Left ventricle myocardium superior (tissue), 1 donor: ENCODE data around the gene CDKN1C. TPM values are rescaled to one million over a fixed set of nuclear protein-coding genes. Genes with fewer than 3 reads are reported as not detected.

ENCODE experiments used
- ATAC-seq: fragments of 200-7000 bp; cut with Tn5 transposase; one replicate; pipeline ENCODE4 v1.9.1; 2020; ENCODE audit warnings: mild to moderate bottlenecking, moderate library complexity
- DNase-seq: peaks from one replicate; pipeline ENCODE4 v3.0.0-alpha.2; 2020
- intact Hi-C: fragments of 100-400 bp; cut with micrococcal nuclease; formaldehyde crosslinking; loops from one replicate; pipeline ENCODE4 v1.11.0; 2022
- total RNA-seq: library from RNA; stranded (reverse); fragmentation: NEBNext Ultra II Directional; extraction: Animal tissue kit (Norgen Biotek cat#: 25700); gene quantifications from one replicate; pipeline ENCODE4 v1.2.1, GENCODE V29; 2021
- donor health status: DM: no; HTN: yes; CAD: no; lungs with severe emphysema.

CDKN1C gene
- total RNA-seq, 1 donor from 2014 or later = 42.0 TPM

DNA sequence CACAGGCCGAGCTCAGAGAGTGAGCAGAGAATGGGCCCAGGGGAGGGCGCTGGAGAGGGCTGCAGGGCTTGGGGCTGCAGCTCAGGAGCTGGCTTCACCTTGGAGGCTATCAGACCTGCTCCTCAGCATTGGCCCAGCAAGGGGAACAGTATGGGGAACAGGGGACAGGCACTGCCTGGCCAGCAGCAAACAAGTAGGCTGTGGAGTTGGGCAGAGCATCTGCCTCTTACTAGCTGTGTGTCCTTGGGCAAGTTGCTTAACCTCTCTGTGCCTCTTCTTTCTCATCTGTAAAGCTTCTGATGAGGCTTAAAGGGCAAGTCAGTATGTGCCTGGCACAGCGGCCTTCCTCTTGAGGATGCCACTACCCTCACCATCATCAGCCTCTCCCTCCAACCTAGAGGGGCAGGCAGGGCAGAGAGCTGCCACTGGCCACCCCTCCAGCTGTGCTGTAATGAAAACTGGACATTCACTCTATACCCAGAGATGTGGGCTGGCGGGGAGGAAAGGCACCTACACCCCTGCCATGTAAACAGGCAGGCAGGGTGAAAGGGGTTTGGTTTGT, 7.5 kb upstream of the CDKN1C start:
- ATAC-seq (no peak), DNase-seq (no peak)
- intact Hi-C loops = no loop called here

DNA sequence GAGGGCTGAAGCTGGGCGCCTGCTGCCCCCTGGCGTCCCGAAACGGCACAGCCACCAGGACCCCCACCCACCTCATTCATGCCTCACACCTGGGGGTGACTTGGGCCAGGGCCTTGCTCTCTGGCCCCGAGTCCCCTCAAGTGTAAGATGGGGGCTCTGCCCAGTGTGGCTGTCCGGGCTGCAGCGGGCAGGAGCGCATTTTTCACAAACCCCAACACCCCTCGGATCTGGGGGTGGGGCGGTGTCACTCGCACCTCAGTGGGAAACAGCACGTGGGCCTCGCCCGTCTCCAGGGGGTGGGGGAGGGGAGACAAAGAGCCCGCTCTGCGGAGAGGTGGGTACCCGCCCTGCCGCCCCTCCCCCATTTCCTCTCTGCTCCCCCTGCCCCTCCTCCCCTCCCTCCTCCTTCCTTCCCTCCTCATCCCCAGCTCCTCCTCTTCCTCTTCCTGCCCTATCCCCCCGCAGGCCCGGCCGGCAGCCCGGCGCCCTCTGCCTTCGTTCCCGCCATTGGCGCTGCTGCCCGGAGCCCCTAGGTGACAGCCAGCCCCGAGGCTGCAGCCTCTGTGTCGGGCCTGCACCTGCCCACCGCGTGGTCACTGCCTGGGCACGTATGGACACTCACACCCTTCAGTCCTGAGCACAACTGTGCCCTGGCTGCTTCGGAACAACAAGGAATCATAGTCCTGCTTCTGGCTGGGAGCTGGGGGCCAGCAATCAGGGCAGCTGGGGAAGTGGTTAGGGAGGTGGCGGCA, 6.8 kb upstream of the CDKN1C start:
- DNase-seq = peak; percentile 66
- intact Hi-C loops = no loop called here
- ATAC-seq = peak; percentile 61

DNA sequence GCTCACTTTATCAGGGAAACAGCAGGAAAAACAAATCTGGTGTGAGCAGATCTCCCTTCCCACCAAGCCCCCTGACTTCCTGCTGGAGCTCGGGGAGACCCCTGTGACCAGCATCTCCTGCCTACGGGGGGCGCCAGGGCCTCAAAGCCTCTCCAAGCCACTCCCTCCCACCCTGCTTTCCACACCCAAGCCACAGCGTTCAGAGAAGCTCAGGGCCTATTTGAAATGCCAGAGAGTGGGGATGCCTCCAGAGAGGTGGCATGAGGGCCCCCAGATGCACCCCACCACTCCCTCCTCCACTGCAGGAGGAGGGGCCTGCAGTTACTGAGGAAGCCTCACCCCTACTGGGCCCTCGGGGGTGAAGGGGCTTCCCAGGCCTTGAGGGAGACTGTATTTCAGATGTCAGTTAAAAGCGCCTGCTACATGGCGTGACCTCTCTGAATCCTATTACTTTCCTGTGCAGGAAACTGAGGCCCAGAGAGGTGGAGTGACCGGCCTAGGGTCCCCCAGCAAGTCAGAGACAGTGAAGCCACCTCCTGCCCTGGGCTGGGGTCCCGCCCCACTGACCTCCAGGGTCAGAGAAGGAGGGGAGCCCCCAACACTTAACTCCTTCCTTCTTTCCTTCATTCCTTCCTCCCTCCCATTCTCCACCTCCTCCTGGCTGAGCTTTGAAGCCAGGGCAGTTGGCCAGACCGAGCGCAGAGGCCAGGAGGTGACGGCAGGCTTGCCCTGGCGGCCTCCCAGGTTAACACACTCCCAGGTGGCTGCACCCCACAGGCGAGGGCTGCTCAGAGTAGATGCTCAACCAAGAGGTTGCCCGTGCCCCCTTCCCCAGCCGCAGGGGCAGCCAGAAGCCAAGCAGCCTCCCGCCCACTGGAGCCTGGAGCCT, 6.0 kb upstream of the CDKN1C start:
- intact Hi-C loops = no loop called here
- peak; percentile 34 for ATAC-seq

DNA sequence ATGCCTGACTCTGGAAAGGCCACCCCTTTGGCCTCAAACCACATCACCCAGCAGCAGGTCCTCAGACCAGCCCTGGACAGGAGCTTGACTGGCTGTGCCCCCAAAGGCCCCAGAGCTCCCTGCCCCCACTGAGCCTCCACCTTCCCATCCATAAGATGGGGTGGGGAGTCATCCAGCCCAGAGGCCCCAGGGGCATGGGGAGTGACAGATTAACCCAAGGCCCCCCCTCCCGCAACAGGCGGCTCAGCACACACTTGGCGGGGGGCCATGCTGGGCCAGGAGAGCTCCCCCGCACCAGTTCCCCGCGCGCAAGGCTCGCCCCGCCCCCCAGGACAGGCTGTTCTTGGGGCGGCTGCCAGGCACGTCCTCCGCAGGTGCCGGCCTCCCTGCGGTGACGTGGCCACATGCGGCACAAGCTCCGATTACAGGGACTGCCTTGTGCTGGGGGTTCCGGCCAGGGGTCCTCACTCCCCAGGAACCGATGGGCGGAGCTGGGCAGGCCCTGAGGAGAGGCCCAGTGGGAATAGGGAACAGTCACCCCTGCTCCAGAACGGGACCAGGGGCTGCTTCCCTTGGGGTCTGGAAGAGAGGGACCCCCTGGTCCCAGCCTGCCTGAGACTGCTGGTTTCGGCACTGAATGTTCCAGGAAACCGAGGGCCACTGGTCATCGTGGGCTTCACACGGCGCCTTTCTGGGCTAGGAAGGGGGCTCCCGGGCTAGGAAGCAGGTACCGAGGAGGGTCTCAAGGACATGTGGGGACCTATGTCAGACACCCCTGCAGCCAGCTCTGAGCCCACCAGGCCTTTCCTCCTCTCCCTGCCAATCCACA, 5.1 kb upstream of the CDKN1C start:
- DNase-seq (peak; percentile 85), ATAC-seq (peak; percentile 25)
- intact Hi-C loops = no loop called here

More for the DNA sequence above, 6.0 kb upstream of the CDKN1C start:
- peak; percentile 76 for DNase-seq

DNA sequence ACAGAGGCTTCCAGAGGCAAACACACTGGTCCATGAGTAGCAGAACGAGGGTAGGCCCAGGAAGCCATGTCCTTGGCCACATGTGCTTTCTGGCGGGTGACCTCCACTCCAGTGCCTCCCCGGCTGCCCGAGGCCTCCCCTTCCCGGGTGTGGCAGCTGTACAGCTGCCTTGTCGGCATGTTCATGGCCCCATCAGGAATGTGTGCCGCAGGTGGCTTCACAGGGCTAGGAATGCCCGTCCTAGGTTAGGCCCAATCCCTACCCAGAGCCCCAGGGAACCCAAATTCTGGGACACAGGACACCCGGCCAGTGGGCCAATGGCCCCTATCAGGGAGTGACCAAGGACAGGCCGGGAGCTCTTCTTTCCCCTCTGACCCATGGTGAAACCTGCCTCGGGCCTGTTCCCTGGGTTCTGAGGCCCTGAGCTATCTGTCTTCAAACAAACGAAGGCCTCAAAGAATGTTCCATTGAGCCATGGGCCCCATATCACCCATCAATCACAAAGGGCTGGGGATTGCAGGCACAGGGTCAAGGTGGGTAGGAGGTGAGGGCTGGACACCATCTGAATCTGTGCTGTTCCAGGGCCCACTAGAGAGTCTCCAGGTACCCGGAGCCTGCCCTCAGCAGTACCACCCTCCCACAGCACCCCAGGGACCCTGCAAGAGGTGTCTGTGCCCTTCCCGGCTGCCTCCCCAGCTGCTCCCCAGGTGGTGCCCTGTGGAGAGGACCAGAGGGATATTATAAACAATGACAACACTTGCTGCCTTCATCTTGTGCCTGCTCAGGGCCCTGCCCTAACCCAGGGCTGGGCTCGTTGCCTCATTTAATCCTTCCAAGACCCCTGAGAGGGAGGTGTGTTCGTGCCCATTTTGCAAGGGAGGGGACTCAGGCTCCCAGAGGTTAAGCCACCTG, 4.0 kb upstream of the CDKN1C start:
- intact Hi-C loops = loop anchor here (2.0 kb wide), 1 partner anchor 357 kb away; no protein-coding TSS in a partner anchor
- no peak for DNase-seq
- no peak for ATAC-seq

DNA sequence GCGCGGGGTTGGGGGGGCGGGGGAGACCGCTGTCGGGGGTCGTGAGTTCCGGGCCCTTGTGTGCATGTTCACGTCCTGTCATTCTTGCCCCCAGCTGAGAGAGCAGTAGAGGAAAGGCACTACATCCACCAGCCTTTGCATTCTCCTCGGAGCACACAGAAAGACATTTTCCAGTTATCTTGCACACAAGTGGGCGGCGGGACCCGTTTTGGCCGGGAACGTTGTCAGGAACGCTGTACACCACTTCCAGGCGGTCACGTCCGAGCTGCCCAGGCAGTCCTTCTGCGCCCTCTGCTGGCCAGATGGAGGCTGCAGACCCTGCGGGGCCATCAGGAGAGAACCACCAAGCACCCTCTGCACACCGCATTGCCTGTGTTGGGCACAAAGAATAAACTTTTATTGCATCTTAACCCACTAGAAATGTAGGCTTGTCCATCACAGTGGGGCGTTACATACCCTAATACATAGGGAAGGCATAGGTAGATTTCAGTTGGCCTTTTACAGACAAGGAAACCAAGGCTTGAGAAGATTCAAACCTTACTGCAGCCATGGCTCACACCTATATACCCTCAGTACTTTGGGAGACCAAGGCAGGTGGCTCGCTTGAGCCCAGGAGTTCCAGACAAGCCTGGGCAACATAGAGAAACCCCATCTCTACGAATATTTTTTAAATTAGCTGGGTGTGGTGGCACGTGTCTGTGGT, 2.8 kb upstream of the CDKN1C start:
- ATAC-seq (peak; percentile 47), DNase-seq (peak; percentile 96)
- intact Hi-C loops = loop anchor here (2.0 kb wide), 1 partner anchor 356 kb away; no protein-coding TSS in a partner anchor

DNA sequence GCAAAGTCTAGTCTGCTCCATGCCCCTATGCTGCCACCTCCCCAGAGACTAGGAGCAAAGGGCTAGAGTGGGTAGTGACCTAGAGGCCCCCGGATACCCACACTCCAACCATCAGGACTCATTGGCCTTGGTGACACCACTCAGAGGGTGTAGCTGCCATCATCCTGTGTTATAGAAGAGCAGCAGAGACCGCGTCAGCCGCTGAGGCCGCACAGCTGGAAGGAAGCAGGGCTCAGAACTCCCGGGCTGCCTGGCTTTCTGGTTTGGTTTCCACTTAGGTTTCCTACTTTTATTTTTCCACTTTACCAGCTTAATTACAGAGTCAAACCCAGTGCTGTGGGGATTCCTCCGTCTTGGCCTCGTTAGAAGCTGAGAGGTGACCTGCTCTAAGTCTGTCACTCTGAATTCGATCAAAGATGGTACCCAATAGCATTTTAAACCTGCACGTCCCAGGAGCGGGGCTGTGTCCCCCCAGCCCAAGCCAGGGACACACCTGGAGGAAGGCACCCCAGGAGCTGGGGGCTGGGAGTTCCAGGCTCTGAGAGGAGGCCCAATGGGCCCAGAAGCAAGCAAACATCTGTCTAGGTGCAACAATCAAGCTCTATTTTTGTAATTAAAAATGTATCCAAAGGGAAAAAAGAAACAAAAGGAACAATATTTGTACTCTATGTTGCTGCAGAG, 2.1 kb upstream of the CDKN1C start:
- intact Hi-C loops = loop anchor here (2.0 kb wide), 1 partner anchor 355 kb away; no protein-coding TSS in a partner anchor
- ATAC-seq = no peak
- peak; percentile 43 for DNase-seq

DNA sequence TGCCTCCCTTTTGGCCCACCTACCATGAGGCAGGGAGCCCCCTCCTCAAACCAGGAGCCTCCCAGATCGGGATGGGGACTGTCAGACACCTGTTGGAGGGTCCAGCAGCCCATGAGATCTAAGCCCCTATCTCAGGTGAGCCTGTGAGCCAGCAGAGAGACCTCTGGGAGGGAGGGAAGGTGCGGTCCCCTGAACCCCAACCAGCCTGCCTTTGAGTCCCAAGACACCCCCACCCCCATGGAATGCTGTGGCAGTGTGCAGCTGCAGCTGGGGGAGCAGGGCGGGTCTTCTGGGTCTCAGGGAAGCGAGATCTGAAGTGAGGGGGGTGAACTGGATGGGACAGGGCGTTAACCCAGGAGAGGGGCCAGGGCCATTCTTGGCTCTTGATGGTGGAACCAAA, 1.4 kb upstream of the CDKN1C start:
- DNase-seq = no peak
- ATAC-seq = no peak
- intact Hi-C loops = no loop called here

DNA sequence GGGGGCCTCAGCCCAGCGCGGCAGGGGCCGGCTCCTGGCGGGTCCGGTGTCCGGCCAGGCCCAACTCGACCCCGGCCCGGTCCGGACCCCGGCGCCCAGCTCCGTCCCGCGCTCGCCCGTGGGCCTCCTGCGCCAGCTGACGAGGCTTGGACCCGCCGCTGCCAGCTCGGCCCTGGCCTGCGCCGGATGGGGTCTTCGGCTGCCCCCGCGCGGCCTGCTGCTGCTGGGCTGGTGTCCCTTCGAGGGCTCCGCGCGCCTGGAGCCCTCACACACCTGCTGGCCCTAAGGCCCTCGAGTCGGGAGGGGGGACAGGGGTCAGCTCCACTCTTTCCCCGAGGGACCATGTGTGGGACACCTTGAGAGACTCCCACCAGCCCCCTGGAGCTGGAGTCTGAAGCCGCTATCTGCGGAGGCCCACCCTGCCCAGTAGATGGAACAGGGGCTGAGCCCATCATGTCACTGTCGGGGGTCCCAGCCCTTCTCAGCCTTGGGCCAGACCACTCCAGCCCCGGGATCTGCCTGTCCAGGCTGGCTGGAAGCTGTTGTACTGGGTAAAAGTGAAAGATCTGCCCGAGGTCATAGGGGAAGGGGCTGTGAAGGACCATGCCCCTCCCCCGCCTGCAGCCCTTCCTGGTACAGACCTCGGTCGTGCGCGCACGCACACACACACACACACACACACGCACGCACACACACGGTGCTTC, 768 bp upstream of the CDKN1C start:
- DNase-seq = peak; percentile 72
- ATAC-seq = peak; percentile 14
- intact Hi-C loops = no loop called here

- ATAC-seq = peak; percentile 26
- intact Hi-C loops = no loop called here
- DNase-seq = peak; percentile 79
These were observed 428 bp downstream of the CDKN1C start for GRCh38 chr11:2885017-2885677.

- ATAC-seq = peak; percentile 41
- intact Hi-C loops = no loop called here
These were observed 1.4 kb downstream of the CDKN1C start for GRCh38 chr11:2883979-2884815.

DNA sequence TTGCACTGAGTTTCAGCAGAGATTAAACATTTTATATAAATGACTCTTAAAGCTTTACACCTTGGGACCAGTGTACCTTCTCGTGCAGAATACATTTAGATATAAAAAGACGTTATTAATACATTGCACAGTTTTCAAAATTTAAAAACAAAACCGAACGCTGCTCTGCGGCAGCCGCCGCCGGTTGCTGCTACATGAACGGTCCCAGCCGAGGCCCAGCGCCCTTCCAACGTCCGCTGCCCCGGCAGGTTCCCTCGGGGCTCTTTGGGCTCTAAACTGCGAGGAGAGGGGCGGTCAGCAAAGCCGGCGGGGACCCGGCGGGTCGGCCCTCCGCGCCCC, 2.0 kb downstream of the CDKN1C start:
- intact Hi-C loops = no loop called here
- ATAC-seq (no peak), DNase-seq (no peak)

More at GRCh38 chr11:2883979-2884815, 1.4 kb downstream of the CDKN1C start:
- DNase-seq = peak; percentile 82

- intact Hi-C loops = no loop called here
- DNase-seq = no peak
These were observed 3.0 kb downstream of the CDKN1C start for GRCh38 chr11:2882396-2883110.

DNA sequence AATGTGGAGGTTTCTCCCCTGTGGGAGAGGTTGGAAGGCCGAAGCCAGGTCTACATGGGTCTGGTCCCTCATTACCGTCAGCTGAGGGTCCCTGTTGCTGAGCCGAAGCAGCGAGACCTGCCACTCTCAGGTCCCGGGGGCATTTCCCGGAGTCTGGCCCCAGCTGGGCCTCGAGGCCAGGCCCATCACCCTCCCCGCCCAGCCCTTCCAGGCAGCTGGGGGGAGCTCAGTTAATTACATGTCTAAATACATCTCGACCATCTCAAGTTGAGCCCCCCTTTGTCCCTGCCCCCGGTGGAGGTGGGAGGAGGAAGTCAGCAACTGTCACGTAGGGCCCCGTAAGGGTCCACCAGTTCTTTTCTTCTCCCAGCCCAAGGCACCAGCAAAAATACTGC, 3.6 kb downstream of the CDKN1C start:
- intact Hi-C loops = no loop called here
- ATAC-seq = no peak
- peak; percentile 43 for DNase-seq

More at GRCh38 chr11:2882396-2883110, 3.0 kb downstream of the CDKN1C start:
- ATAC-seq = no peak
